Measurements from ENCODE around the gene CKLF.

- TF ChIP-seq, protein P1, sequence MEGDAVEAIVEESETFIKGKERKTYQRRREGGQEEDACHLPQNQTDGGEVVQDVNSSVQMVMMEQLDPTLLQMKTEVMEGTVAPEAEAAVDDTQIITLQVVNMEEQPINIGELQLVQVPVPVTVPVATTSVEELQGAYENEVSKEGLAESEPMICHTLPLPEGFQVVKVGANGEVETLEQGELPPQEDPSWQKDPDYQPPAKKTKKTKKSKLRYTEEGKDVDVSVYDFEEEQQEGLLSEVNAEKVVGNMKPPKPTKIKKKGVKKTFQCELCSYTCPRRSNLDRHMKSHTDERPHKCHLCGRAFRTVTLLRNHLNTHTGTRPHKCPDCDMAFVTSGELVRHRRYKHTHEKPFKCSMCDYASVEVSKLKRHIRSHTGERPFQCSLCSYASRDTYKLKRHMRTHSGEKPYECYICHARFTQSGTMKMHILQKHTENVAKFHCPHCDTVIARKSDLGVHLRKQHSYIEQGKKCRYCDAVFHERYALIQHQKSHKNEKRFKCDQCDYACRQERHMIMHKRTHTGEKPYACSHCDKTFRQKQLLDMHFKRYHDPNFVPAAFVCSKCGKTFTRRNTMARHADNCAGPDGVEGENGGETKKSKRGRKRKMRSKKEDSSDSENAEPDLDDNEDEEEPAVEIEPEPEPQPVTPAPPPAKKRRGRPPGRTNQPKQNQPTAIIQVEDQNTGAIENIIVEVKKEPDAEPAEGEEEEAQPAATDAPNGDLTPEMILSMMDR (IDR thresholded peaks at IDR 0.05): no peak
- no peak for TF ChIP-seq POLR2A (IDR thresholded peaks at IDR 0.05)
Measured at GRCh38 chr16:66599726-66600125, 47.4 kb downstream of the CKLF start.

Measured in adrenal gland (tissue), 5 donors.